ENCODE data around the gene FNDC3A.

DNA sequence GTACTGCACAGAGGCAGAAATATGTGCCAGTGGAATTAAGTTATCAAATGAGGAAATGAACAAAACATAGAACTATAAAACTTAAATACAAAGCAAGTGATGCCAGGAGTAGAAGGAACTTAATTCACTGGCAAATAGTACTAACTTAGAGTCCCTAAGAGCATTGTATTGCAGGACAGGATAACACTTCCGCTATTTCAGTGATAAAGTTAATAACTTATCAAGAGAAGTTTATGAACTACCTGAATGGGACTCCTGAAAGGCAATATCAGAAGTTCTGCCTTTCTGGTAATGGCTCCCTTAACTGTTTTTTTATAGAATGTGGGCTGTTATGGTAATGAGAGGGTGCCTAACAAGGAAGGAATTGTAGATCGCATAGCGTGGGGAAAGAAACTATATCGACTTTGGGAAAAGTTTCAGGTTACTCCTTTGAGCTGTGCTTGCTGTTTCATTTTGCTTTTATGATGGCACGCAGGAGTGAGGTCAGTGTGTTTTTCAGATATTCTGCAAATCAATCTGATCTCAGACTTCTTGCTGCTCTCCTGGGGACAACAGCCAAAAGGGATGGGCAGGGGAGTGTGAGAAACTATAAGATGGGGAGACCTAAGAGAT is 149.1 kb downstream of the FNDC3A start:
- no peak for TF ChIP-seq POLR2A (IDR thresholded peaks at IDR 0.05)
- TF ChIP-seq, protein P1, sequence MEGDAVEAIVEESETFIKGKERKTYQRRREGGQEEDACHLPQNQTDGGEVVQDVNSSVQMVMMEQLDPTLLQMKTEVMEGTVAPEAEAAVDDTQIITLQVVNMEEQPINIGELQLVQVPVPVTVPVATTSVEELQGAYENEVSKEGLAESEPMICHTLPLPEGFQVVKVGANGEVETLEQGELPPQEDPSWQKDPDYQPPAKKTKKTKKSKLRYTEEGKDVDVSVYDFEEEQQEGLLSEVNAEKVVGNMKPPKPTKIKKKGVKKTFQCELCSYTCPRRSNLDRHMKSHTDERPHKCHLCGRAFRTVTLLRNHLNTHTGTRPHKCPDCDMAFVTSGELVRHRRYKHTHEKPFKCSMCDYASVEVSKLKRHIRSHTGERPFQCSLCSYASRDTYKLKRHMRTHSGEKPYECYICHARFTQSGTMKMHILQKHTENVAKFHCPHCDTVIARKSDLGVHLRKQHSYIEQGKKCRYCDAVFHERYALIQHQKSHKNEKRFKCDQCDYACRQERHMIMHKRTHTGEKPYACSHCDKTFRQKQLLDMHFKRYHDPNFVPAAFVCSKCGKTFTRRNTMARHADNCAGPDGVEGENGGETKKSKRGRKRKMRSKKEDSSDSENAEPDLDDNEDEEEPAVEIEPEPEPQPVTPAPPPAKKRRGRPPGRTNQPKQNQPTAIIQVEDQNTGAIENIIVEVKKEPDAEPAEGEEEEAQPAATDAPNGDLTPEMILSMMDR (IDR thresholded peaks at IDR 0.05): no peak

All from thyroid gland (tissue), 4 donors.